Thyroid gland (tissue), 4 donors: Measurements from ENCODE around the gene FXR1. TPM values are rescaled to one million over a fixed set of nuclear protein-coding genes. Genes with fewer than 3 reads are reported as not detected.

Experiments used
- DNase-seq, 2 donors: peaks; one replicate each; pipeline ENCODE4 v3.0.0-alpha.2; 2019
- H3K27ac ChIP-seq, 3 donors: fragments of 200-600 bp; sonication (generic); 1 replicate in 2 of 3; 2 replicates in 1 of 3; pipeline ENCODE4 v1.5.1; 2016 to 2019; ENCODE audit warnings: mild to moderate bottlenecking in 1 of 3, moderate library complexity in 1 of 3
- H3K27me3 ChIP-seq: fragments of 200-600 bp; sonication (generic); one replicate; pipeline ENCODE4 v1.5.1; 2019
- H3K36me3 ChIP-seq, 2 donors: fragments of 200-600 bp; sonication (generic); one replicate each; pipeline ENCODE4 v1.5.1; 2016 to 2019
- H3K4me1 ChIP-seq, 2 donors: fragments of 200-600 bp; sonication (generic); one replicate each; pipeline ENCODE4 v1.5.1; 2017 to 2019
- H3K4me3 ChIP-seq, 3 donors: fragments of 200-600 bp; sonication (generic); replicated peaks in 1 of 3; 1 replicate in 2 of 3; 2 replicates in 1 of 3; pipeline ENCODE4 v1.5.1; 2016; ENCODE audit warnings: mild to moderate bottlenecking in 1 of 3
- H3K9me3 ChIP-seq: fragments of 200-600 bp; sonication (generic); one replicate; pipeline ENCODE4 v1.5.1; 2017
- CTCF ChIP-seq, 6 experiments: fragments of 200-600 bp in 3 of 6; fragments of 450-650 bp in 3 of 6; sonication (generic) in 3 of 6; IDR thresholded peaks; one replicate each; pipeline ENCODE4 v1.5.1; 2016 to 2019; ENCODE audit warnings: antibody characterized with exemption in 6 of 6, mild to moderate bottlenecking in 2 of 6, inconsistent platforms in 1 of 6, moderate library complexity in 1 of 6
- POLR2A ChIP-seq, 2 donors: fragments of 450-650 bp; IDR thresholded peaks; one replicate each; pipeline ENCODE4 v1.6.1; 2017; ENCODE audit warnings: antibody characterized with exemption in 2 of 2, mild to moderate bottlenecking in 2 of 2, moderate library complexity in 1 of 2
- WGBS, 2 donors: methylation state at CpG; one replicate each; pipeline ENCODE4 v1.1.5; 2017; 5-methylcytosine and 5-hydroxymethylcytosine counted together
- intact Hi-C: fragments of 100-400 bp; cut with DNase I; formaldehyde crosslinking; loops from one replicate; pipeline ENCODE4 v1.15.1; 2023
- total RNA-seq, 4 donors: library from RNA; depleted of rRNA; stranded (reverse); fragments of >200 nt; gene quantifications; one replicate each; pipeline ENCODE4 v1.2.3, GENCODE V29; 2016

Gene FXR1
- total RNA-seq, 4 donors from 2014 or later, result 115 to 142 (median 133) TPM

- Histone ChIP-seq H3K36me3 (no peaks in the 10 kb centered on the region), H3K27ac (no peak overlapping the region), H3K4me3 (no peak overlapping the region), H3K27me3 (no peaks in the 10 kb centered on the region), H3K9me3 (no peaks in the 10 kb centered on the region), H3K4me1 (peaks cover 16 to 24% of the 10 kb centered on the region in 2 donors)
- no peak for DNase-seq
- intact Hi-C loops, result no loop called here
- WGBS, 2 donors, result 90 to 96% methylated on average over 4 of the region's 4 CpGs
- TF ChIP-seq CTCF (IDR thresholded peaks at IDR 0.05) (no peak), POLR2A (IDR thresholded peaks at IDR 0.05) (no peak)
These were observed 1.6 kb upstream of the FXR1 start for GRCh38 chr3:180910823-180911222.

GRCh38 chr3:180911876-180912303, 580 bp upstream of the FXR1 start:
- TF ChIP-seq POLR2A (IDR thresholded peaks at IDR 0.05) (no peak), CTCF (IDR thresholded peaks at IDR 0.05) (peak in 1 of 6 experiments; percentile 70)
- Histone ChIP-seq H3K27ac (peak overlapping the region; percentile 83 to 98 (median 88)), H3K9me3 (no peaks in the 10 kb centered on the region), H3K27me3 (no peaks in the 10 kb centered on the region), H3K4me1 (peaks cover 16 to 24% of the 10 kb centered on the region in 2 donors), H3K4me3 (peak overlapping the region; percentile 35 to 97 (median 69)), H3K36me3 (no peaks in the 10 kb centered on the region)
- 47 to 49% methylated on average over 6 of the region's 6 CpGs for WGBS, 2 donors
- no peak for DNase-seq
- intact Hi-C loops, result no loop called here

GRCh38 chr3:180913581-180914404, 1.3 kb downstream of the FXR1 start:
- intact Hi-C loops, result no loop called here
- H3K36me3 ChIP-seq, result no peaks in the 10 kb centered on the region
- WGBS, 2 donors, result 9 to 13% methylated on average over 19 of the region's 19 CpGs
- H3K4me3 ChIP-seq, result peak overlapping the region; percentile 35 to 97 (median 69)
- no peaks in the 10 kb centered on the region for H3K9me3 ChIP-seq
- peaks cover 16 to 24% of the 10 kb centered on the region in 2 donors for H3K4me1 ChIP-seq
- DNase-seq, result no peak
- no peak for TF ChIP-seq POLR2A (IDR thresholded peaks at IDR 0.05)
- TF ChIP-seq CTCF (IDR thresholded peaks at IDR 0.05), result no peak
- H3K27me3 ChIP-seq, result no peaks in the 10 kb centered on the region
- peak overlapping the region in 1 of 3 donors; percentile 98 for H3K27ac ChIP-seq

- H3K27me3 ChIP-seq, result no peaks in the 10 kb centered on the region
- intact Hi-C loops, result no loop called here
- no peaks in the 10 kb centered on the region for H3K9me3 ChIP-seq
- WGBS, 2 donors, result 46 to 68% methylated on average over 1 of the region's 1 CpG
- H3K27ac ChIP-seq, result no peak overlapping the region
- H3K36me3 ChIP-seq, result no peaks in the 10 kb centered on the region
- no peak for TF ChIP-seq CTCF (IDR thresholded peaks at IDR 0.05)
- TF ChIP-seq POLR2A (IDR thresholded peaks at IDR 0.05), result no peak
- H3K4me3 ChIP-seq, result no peak overlapping the region
- H3K4me1 ChIP-seq, result peaks cover 19 to 31% of the 10 kb centered on the region in 2 donors
- no peak for DNase-seq
These were observed 6.1 kb downstream of the FXR1 start for GRCh38 chr3:180918542-180918941.

- DNase-seq, result no peak
- TF ChIP-seq POLR2A (IDR thresholded peaks at IDR 0.05) (no peak), CTCF (IDR thresholded peaks at IDR 0.05) (no peak)
- H3K36me3 ChIP-seq, result no peaks in the 10 kb centered on the region
- H3K4me3 ChIP-seq, result no peak overlapping the region
- H3K4me1 ChIP-seq, result peaks cover 14 to 16% of the 10 kb centered on the region in 2 donors
- H3K9me3 ChIP-seq, result no peaks in the 10 kb centered on the region
- H3K27me3 ChIP-seq, result no peaks in the 10 kb centered on the region
- H3K27ac ChIP-seq, result no peak overlapping the region
- intact Hi-C loops, result no loop called here
These were observed 9.8 kb downstream of the FXR1 start for GRCh38 chr3:180922242-180922641.
